Measurements from ENCODE around the gene MAGEB10. TPM values are rescaled to one million over a fixed set of nuclear protein-coding genes. Genes with fewer than 3 reads are reported as not detected.

Gene MAGEB10
- total RNA-seq, 1 donor from 2014 or later: not detected

GRCh38 chrX:27860337-27860736 lies 52.5 kb downstream of the MAGEB10 start:
- H3K4me3 ChIP-seq (ENCODE audit: low read depth, low read length): no peak overlapping the region
- DNase-seq (ENCODE audit: low read depth): no peak
- TF ChIP-seq, protein P1, sequence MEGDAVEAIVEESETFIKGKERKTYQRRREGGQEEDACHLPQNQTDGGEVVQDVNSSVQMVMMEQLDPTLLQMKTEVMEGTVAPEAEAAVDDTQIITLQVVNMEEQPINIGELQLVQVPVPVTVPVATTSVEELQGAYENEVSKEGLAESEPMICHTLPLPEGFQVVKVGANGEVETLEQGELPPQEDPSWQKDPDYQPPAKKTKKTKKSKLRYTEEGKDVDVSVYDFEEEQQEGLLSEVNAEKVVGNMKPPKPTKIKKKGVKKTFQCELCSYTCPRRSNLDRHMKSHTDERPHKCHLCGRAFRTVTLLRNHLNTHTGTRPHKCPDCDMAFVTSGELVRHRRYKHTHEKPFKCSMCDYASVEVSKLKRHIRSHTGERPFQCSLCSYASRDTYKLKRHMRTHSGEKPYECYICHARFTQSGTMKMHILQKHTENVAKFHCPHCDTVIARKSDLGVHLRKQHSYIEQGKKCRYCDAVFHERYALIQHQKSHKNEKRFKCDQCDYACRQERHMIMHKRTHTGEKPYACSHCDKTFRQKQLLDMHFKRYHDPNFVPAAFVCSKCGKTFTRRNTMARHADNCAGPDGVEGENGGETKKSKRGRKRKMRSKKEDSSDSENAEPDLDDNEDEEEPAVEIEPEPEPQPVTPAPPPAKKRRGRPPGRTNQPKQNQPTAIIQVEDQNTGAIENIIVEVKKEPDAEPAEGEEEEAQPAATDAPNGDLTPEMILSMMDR (conservative IDR thresholded peaks at IDR 0.05; ENCODE audit: low read depth, low read length): no peak

- DNase-seq (ENCODE audit: low read depth): no peak
- no peak overlapping the region for H3K4me3 ChIP-seq (ENCODE audit: low read depth, low read length)
- TF ChIP-seq, protein P1 (conservative IDR thresholded peaks at IDR 0.05; ENCODE audit: low read depth, low read length): no peak
Measured at GRCh38 chrX:27863809-27864208, 56.0 kb downstream of the MAGEB10 start.

Other genes starting within 250 kb of the MAGEB10 start
- not detected in 2 replicates for gene DCAF8L2, start 217.6 kb upstream of the MAGEB10 start, total RNA-seq
- not detected in 2 replicates for gene DCAF8L1, start 173.5 kb downstream of the MAGEB10 start, total RNA-seq